ENCODE measurements around the gene BGLAP.
A peak's percentile ranks its signal among the peaks of the same experiment; 100 is the strongest.
"Not testable (repeated sequence)": the region's sequence is repeated elsewhere in the genome, so short reads cannot be mapped to it uniquely, and the experiment has no call there.

BGLAP gene

GRCh38 chr1:156241926-156242325, at the start of gene BGLAP:
TSS of gene BGLAP (plus strand) at chr1:156242184. CDS start at chr1:156242232, 48 bp downstream.
- DNase-seq: no peak

GRCh38 chr1:156193208-156193487, 48.8 kb upstream of the BGLAP start:
- no peak for DNase-seq

- DNase-seq: peak; percentile 99
These were observed 48.3 kb upstream of the BGLAP start, which contains the start of gene SLC25A44 for GRCh38 chr1:156193488-156194299. TSS of gene SLC25A44 (plus strand) at chr1:156194104. CDS start at chr1:156199848, 5,744 bp downstream.

- no peak for DNase-seq
These were observed 47.7 kb upstream of the BGLAP start for GRCh38 chr1:156194300-156194652.

- DNase-seq: no peak
These were observed 46.1 kb upstream of the BGLAP start for GRCh38 chr1:156195853-156196252.

GRCh38 chr1:156196445-156196844, 45.5 kb upstream of the BGLAP start:
- DNase-seq: no peak

GRCh38 chr1:156198831-156199349, 43.1 kb upstream of the BGLAP start:
- DNase-seq: no peak

- DNase-seq: no peak
These were observed 41.9 kb upstream of the BGLAP start for GRCh38 chr1:156200044-156200443.

GRCh38 chr1:156203331-156203730, 38.7 kb upstream of the BGLAP start:
- no peak for DNase-seq

GRCh38 chr1:156204686-156205085, 37.3 kb upstream of the BGLAP start:
- no peak for DNase-seq

GRCh38 chr1:156211243-156211642, 30.7 kb upstream of the BGLAP start:
- DNase-seq: no peak

- no peak for DNase-seq
These were observed 29.9 kb upstream of the BGLAP start for GRCh38 chr1:156212130-156212529.

GRCh38 chr1:156212833-156213643, 28.9 kb upstream of the BGLAP start, which contains the start of gene PMF1:
TSS of gene PMF1 (plus strand) at chr1:156213007. CDS start at chr1:156213016, 9 bp downstream.
- DNase-seq: peak; percentile 94

GRCh38 chr1:156213644-156213966, 28.4 kb upstream of the BGLAP start:
- DNase-seq: no peak

GRCh38 chr1:156214024-156214748, 27.8 kb upstream of the BGLAP start:
- DNase-seq: no peak

- DNase-seq: not testable (repeated sequence)
These were observed 25.5 kb upstream of the BGLAP start for GRCh38 chr1:156216361-156217086.

GRCh38 chr1:156217871-156218270, 24.1 kb upstream of the BGLAP start:
- no peak for DNase-seq

GRCh38 chr1:156220226-156220625, 21.8 kb upstream of the BGLAP start:
- no peak for DNase-seq

GRCh38 chr1:156221986-156222692, 19.8 kb upstream of the BGLAP start:
- no peak for DNase-seq

GRCh38 chr1:156225677-156226014, 16.3 kb upstream of the BGLAP start:
- DNase-seq: no peak

GRCh38 chr1:156226116-156226538, 15.9 kb upstream of the BGLAP start:
- DNase-seq: no peak

- DNase-seq: no peak
These were observed 15.2 kb upstream of the BGLAP start for GRCh38 chr1:156226782-156227181.
